HUDEP-2 (cell line): ENCODE measurements around the gene TMCC2.

ENCODE experiments used
- DNase-seq, 76 experiments: peaks; one replicate each; lab custom pipeline; 2025; ENCODE audit not compliant: unreplicated experiment in 76 of 76; lab: John Stamatoyannopoulos, UW

TMCC2 gene

GRCh38 chr1:205258261-205258691 lies 30.5 kb downstream of the TMCC2 start:
- DNase-seq, result no peak

- DNase-seq, result no peak
Observed at GRCh38 chr1:205258719-205259118, 31.0 kb downstream of the TMCC2 start.

GRCh38 chr1:205259324-205259832 lies 31.6 kb downstream of the TMCC2 start:
- DNase-seq, result no peak

GRCh38 chr1:205259998-205260397 lies 32.3 kb downstream of the TMCC2 start:
- DNase-seq, result no peak

- peak in 1 of 76 experiments; percentile 6 for DNase-seq
Observed at GRCh38 chr1:205260948-205261732, 33.4 kb downstream of the TMCC2 start.

- DNase-seq, result no peak
Observed at GRCh38 chr1:205261946-205262691, 34.4 kb downstream of the TMCC2 start.

- no peak for DNase-seq
Observed at GRCh38 chr1:205262731-205263171, 35.0 kb downstream of the TMCC2 start.

- DNase-seq, result peak in 40 of 76 experiments; percentile 6 to 58 (median 27)
Observed at GRCh38 chr1:205263580-205264190, 35.9 kb downstream of the TMCC2 start.

- DNase-seq, result no peak
Observed at GRCh38 chr1:205266611-205267305, 39.0 kb downstream of the TMCC2 start.

- peak in 73 of 76 experiments; percentile 32 to 89 (median 74) for DNase-seq
Observed at GRCh38 chr1:205267306-205267902, 39.7 kb downstream of the TMCC2 start.

GRCh38 chr1:205268846-205269680 lies 41.3 kb downstream of the TMCC2 start:
- DNase-seq, result no peak

GRCh38 chr1:205269711-205270110 lies 42.0 kb downstream of the TMCC2 start:
- DNase-seq, result no peak

- DNase-seq, result no peak
Observed at GRCh38 chr1:205270271-205270670, 42.5 kb downstream of the TMCC2 start.

- DNase-seq, result no peak
Observed at GRCh38 chr1:205270764-205271163, 43.0 kb downstream of the TMCC2 start.

- DNase-seq, result no peak
Observed at GRCh38 chr1:205271277-205271676, 43.5 kb downstream of the TMCC2 start.

- DNase-seq, result no peak
Observed at GRCh38 chr1:205271745-205272144, 44.0 kb downstream of the TMCC2 start.

- peak in 21 of 76 experiments; percentile 4 to 48 (median 15) for DNase-seq
Observed at GRCh38 chr1:205272536-205272935, 44.8 kb downstream of the TMCC2 start.

- DNase-seq, result peak in 63 of 76 experiments; percentile 17 to 81 (median 55)
Observed at GRCh38 chr1:205273551-205273982, 45.8 kb downstream of the TMCC2 start.

GRCh38 chr1:205274041-205274691 lies 46.4 kb downstream of the TMCC2 start:
- no peak for DNase-seq
